Prostate gland (tissue), 2 donors: ENCODE data around the gene MYL10.

Experiments
- POLR2A ChIP-seq: fragments of 450-650 bp; IDR thresholded peaks from one replicate; pipeline ENCODE4 v1.6.1; 2016; ENCODE audit warnings: antibody characterized with exemption, mild to moderate bottlenecking
- POLR2AphosphoS5 ChIP-seq: sonication (generic); formaldehyde crosslinking; IDR thresholded peaks from one replicate; pipeline ENCODE4 v1.6.1; 2017; ENCODE audit warnings: antibody characterized with exemption
- TF ChIP-seq, protein P1 (sequence below), 4 experiments: fragments of 200-600 bp in 2 of 4; fragments of 450-650 bp in 2 of 4; sonication (generic) in 2 of 4; IDR thresholded peaks; 1 replicate in 3 of 4; 2 replicates in 1 of 4; pipeline ENCODE4 v1.5.1; 2016 to 2019; ENCODE audit warnings: antibody characterized with exemption in 4 of 4, mild to moderate bottlenecking in 2 of 4, moderate library complexity in 2 of 4

DNA sequence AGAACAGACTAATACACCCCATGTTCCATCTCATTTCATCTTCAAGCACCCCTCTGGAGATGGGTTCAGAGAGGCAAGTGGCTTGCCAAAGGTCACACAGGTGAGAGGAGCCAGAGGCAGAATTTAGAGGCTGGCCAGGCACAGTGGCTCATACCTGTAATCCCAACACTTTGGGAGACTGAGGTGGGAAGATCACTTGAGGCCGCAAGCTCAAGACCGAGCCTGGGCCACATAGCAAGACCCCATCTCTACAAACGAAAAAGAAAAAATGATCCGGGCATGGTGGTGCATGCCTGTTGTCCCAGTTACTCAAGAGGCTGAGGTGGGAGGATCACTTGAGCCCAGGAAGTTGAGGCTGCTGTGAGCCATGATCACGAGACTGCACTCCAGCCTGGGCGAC is 34.7 kb upstream of the MYL10 start:
- TF ChIP-seq, protein P1, sequence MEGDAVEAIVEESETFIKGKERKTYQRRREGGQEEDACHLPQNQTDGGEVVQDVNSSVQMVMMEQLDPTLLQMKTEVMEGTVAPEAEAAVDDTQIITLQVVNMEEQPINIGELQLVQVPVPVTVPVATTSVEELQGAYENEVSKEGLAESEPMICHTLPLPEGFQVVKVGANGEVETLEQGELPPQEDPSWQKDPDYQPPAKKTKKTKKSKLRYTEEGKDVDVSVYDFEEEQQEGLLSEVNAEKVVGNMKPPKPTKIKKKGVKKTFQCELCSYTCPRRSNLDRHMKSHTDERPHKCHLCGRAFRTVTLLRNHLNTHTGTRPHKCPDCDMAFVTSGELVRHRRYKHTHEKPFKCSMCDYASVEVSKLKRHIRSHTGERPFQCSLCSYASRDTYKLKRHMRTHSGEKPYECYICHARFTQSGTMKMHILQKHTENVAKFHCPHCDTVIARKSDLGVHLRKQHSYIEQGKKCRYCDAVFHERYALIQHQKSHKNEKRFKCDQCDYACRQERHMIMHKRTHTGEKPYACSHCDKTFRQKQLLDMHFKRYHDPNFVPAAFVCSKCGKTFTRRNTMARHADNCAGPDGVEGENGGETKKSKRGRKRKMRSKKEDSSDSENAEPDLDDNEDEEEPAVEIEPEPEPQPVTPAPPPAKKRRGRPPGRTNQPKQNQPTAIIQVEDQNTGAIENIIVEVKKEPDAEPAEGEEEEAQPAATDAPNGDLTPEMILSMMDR (IDR thresholded peaks at IDR 0.05): no peak
- no peak for TF ChIP-seq POLR2AphosphoS5
- no peak for TF ChIP-seq POLR2A
